Measurements from ENCODE around the gene C10orf105.

Gene C10orf105, protein sequence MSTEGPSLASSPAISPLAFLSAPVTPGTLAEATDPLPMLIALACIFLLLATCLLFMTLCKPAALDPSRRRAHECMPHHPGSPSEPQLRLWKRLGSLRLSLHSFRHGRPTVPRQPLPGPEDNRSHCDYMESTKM

DNA sequence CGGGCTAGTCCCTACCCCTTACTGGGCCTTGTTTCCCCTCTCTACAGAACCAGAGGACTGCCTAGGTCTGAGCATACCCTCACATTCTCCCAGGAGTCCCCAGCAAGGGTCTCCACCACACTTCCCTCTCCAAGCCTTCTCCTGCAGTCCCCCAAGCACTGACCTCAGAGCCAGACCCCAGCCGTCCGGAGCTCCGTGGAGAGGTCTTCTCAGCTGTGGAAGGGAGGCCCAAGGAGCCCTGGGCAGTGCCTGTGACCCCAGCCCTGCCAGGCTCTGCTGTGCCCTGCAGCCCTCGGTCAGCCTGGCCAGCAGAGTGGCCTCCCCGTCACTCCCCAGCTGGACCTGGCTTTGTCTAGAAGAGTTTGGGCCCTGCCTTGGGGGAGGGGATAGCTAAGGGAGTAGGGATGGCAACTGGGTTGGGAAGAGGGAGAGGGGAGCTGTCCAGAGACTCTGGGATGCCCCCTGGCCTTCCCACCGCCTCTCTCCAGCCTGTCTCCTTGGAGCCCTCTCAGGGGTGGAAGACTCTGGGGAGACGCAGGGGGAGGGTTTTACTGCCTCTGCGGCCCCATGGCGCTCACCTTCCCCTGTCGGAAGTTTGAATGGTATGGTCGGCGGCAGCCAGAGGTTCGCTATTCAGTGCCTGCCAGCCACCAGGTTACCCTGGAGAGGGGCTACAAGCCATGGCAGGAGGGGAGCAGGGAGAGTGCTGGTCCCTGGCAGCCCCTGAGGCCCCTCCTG lies at the start of gene C10orf105:
TSS of gene C10orf105 (minus strand) at position 315 of the 738 bp plus-strand sequence. CDS start 3,441 bp downstream, outside the sequence.
- DNase-seq: no peak

DNA sequence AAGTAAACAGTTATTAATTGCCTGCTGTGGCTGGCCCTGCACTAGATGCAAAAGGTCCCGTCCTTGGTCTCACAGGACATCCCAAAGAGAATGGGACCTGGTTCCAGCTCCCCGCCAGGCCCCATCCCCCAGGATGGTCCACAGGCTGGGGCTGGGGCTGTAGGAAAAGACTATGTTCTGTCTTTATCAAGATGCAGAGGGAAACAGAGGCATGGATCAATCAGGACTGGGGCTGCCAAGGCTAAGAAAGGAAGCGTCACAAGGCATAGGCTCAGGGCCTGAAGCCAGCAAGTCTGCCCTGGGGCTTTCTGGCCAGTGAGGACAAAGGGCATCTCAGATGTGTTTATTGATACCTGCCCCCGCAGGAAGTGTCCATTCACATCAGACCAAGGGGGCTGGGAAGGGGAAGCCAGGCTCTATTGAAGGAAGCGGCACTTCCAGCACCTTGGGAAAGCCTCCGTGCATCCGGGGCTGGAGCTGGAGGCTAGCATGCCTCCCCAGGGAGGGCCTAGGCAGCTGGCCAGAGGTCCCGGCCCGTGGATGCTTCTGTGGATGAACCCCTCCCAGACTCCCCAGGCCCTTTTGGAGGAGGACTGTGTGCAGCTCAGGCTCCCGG lies 48.0 kb upstream of the C10orf105 start:
- no peak for DNase-seq

DNA sequence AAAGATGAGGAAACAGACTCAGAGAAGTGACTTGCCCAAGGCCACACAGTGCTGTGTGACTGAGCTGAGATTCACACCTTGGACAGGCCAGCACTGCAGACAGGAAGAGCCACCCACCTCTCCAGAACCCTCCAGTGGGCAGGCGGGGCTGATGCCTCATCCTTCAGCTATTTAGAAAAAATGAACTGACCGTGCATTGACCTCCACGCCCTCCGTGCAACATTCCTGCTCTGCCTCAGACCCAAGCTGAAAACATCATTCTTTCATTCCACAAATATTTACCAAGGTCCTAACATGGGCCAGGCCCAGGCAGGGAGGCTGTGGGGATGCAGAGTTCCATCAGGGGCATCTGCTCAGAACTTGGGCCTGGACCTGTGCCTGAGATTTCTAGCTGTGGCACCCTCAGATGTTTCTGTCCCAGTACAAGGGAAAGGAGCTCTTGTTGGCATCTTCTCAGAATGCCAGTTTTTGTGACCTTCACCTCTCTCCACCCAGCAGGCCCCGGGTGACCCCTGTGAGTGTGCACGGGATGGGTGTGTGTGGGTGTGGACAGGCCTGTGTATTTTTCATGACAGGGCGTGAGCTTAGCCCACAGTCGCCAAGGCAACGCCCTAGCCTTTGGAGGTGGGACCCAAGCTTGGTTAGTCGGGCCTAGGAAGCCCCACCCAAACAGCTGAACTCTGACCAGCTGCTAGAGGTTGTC lies 47.3 kb upstream of the C10orf105 start:
- no peak for DNase-seq

DNA sequence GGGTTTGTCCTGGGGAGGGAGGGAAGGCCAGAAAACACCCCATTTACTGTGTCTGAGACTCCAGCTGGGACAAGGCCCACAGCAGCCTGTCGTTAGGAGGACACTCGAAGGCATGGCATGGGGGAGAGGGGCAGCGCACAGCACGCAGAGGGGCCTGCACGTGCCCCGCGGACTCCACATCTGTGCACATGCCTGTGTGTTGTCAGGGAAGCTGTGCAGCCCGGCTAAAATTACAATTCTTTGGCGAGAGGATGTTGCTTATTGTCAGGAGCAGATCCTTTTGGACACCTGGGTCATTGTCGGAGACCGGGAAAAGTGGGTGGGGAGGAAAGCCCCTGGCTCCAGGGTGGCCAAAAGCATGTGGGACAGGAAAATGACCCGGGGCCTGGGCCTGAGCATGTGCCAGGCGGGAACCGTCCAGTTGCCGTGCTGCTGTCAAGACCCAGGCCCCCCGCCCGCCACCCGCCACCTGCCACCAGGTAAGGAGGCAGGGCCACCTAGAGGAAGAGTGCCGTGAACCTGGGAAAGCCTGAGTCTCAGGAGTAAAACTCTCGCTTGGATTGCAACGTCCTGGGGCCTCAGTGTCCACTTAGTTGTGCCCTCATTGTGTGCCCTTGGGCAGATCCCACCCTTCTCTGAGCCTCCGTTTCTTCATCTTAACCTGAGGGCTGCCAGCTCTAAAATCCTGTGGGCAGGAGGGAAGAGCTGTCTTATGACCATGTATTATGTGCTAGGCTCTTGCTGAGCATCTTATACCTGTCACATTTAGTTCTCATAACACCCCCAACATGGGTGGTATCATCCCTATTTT lies 46.5 kb upstream of the C10orf105 start:
- no peak for DNase-seq

DNA sequence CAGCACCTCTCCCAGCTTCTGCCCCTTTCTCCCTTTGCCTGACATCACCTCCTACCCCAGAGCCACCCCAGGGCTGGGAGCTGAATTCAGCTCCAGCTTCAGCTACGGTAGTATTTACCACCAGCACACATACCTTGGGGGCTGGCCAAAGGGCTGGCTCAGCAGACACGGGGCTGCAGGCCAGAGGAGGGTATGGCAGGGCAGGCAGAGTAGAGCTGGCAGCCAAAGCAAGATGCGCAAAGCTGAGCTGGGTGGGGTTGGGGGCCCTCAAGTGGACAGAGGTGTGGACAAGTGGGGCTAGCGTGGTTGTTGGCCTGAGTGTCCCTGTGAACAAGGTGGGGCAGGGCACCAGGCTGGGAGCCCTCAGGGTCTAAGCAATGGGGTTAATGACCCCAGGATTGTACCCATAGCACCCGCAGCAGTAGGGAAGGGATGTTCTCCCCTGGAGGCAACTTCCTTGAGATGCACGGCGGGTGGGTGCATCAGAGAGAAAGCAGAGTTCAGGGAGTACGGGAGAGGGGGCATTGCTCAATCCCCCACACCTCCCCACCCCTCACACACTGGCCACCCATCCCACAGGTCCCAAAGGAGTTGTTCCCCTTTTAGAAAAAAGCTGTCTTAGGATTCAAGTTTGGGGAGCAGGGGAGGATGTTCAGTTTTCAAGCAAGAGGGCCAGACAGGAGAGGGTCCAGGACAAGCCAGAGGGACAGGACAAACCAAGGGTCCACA lies 45.8 kb upstream of the C10orf105 start:
- DNase-seq: no peak

DNA sequence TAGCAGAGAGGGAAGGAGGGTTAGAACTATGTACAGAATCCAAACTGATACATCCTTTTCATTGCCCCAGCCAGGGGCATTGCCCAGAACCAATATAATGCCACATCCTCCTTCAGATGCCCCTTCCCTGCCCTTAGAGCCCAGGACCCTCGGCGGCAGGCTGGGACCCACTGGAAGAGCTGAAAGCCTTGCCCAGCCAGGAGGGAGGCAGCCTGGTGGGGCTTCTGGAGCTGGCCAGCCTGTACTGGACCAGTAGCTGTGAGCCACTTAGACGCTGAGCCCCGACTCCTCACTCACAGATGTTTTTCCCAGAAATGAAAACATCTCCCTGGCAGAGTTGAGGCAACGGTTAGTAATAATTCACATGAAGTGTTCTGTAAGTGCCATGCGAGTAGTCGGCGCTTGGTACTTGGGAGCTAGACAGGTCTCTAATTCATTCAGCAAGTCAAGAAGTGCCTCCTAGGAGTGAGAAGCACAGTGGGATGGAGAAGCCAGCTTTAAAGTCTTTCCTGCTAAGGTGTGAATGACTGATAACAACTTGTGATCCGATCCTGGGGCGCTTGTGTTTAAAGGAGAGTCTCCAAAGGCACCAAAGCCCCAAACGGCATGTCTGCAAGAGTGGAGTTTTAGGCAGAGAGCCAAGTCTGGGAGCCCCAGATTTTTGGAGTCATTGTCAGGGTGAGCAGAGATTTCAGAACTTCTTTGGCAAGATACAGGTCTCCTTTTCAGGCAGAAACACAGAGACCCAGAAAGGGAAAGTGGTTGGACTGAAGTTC lies 44.0 kb upstream of the C10orf105 start:
- no peak for DNase-seq

DNA sequence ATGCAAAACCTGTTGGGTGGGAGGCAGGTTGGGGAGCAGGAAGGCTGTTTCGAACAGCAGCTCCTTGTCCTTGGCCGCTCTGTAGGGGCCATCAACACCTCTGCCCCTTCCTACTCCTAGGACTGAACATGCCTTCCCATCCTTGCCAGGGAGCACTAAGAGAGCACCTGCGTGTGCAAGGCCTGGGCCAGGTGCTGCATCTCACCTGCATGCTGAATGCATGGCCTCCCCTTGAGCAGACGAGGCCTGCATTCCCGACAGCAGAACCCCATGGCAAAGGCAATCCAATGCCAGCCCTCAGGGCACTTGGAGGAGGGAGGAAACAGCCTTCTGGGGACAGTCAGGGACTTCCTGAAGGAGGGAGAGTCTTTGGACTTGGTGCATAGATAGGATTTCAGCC lies 42.7 kb upstream of the C10orf105 start:
- DNase-seq: no peak

DNA sequence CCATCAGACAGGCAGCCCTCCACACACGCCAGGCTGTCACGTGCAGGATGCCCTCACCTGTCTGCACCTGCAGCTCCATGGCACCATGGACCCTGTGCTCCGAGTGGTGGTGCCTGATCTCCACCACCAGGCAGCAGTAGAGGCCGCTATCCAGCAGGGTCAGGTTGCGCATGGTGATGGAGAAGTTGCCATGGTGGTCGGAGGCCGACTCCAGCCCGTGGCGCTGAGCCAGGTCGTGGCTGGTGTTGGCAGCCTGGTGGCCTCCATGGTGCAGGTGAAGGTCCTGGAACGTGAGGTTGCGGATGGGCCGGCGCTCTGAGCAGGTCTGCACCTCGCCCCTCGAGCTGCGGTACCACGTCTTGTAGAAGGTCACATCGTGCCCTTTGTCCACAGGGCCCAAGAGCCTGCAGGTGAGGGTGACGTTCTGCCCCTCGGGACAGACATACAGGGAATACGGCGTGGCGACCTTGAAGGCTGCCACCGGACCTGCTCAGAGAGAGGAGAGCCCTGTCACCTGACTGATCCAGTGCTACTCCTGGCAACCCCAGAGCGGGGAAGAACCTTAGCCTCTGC lies 42.0 kb upstream of the C10orf105 start:
- DNase-seq: no peak

DNA sequence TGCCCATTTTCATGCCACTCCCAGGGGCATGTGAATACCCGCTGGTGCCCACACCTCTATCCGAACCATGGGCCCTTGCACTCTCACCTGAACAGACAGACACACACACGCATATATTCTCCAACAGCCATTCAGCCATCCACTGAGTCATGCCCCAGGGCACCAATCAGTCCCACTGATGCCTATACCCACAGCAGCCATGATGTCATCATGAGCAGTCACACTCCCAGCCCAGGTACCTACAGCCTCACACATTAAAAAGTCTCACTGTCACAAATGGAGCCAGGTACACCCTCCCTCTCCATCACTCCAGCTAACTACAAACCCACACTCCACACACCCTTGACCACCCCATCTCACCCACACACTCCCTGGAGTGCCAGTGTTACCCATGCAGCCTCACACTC lies 41.5 kb upstream of the C10orf105 start:
- DNase-seq: no peak

DNA sequence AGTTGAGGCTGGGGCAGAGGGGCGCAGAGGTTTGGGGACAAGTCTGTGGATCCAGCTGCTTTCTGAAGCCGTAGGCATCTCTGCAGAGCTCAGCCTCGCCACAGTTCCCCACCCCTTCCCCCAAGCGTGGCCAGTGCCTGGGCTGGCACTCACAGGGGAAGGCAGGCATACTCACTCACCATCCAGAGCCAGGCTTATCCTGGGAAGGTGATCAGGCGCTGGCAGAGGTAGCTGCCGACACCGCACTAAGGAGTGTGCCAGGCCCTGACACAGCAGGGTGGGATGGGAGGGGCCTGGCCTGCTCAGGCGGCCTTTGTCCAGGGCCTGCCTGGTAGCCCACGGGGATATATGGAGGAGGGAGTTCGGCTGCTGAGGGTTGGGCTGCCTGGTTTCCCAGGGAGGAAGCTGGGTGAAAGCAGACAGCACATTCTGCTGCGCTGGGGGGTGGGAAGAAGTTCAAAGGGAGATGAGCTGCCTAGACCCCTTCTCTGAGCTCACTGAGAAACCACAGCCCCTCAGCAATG lies 37.9 kb upstream of the C10orf105 start:
- no peak for DNase-seq

DNA sequence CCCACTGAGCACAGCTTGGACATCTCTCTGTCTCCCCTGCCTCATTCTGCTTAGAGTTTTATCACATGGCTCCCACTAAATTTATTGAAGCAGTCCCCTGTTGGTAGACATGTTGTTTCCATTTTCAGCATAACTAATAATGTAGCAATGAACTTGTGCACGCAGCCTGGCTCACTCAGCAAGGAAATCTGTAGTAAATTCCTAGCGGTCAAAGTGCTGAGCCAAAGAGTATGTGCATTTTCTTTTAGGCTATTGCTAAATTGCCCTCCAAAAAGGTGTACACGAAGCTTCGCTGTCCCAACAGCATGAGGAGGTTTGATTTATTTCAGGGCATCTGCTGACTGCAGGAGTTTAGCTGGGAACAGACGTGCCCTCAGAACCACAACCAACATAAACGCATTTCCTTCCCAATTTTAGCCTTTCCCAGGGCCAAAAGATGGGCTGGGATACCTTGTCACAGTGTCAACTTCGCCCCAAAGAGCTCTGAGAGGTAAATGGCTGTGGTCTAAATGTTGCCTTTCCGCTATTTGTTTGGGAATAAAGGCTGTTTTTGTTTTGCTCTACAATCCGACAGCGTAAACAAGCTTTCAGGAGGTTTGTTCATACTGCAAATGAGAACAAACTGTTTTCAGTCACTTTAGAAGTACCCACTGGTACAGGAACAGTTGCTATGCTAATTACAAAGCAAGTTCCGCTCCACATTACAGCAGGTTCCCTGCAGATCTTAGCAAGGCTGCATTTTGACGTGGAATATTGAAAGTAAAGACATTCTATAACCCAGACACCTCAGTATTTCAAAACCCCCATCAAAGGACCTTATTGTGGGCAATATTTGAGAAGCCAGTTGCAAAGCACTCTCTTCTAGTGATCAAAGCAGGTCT lies 37.0 kb upstream of the C10orf105 start:
- DNase-seq: no peak

DNA sequence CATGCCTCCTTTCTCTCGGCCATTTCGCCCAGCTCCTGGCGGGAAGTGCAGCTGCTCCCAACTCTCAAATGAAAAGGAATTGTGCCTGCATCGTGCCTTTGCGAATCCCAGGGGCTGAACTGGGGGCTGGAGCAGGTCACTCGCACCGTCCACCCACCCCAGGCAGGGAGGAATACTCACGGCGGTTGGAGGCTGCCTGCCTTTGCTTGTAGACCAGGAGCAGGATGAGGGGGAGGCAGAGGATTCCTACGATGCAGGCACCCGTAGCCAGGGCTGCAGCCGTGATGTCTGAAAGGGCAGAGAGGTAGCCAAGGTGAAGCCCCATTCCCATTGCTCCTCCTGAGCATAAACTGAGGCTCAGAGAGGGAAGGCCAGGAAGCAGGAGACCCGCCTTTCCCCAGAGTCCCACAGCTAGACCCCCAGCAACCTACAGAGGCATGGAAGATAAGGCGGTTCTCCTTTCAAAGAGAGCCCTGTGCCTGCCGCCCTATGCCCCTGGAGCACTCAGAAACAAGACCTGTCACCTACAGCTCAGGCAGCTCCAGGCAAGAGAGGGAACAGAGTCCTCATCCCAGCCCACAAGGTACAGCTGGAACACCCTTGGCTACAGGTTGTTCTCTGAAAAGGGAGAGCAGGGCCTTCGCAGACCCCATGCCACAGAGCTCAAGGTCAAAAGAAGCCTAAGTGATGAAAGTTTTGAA lies 35.8 kb upstream of the C10orf105 start:
- DNase-seq: no peak

DNA sequence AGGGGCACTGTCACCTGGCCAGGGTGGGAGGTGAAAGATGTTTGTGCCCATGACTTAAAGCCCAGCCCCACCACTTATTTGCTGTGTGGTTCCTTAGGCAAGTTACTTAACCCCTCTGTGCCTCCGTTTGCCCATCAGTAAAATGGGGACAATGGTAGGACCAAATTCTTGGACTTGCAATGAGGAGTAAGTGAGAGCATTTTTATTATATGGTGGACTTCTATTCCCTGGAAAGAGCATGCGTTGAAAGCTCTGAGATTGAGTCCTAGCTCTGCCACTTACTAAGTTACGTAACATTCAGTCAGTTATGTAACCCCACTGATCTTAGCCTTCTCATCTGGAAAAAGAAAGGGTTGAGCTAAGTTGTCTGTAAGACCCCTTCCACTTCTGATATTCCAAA lies 35.0 kb upstream of the C10orf105 start:
- DNase-seq: no peak

DNA sequence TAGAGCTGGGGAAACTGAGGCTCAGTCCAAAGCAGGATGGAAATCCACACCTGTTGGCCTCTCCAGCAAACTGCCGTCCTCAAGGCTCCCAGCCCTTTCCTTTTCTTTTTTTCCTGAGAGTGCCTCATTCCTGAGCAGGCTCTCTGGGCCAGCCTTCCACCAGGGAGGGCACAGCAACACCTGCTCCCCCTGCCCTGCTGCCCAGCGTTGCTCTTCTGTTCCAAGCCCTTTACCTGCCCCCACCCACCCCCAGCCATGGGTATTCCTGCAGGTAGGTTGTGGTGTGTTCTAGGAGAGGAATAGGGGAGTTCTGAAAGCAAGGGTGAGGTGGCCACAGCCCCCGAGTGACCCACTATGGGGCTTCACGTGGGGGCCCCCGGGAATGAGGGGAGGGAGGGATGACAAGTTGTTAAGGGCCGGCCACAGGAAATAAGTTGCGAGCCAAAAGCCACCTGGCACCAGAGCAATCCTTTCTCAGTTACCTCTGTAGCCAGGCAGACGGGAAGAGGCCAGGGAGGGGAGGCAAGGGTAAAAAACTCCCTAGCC lies 34.5 kb upstream of the C10orf105 start:
- no peak for DNase-seq

DNA sequence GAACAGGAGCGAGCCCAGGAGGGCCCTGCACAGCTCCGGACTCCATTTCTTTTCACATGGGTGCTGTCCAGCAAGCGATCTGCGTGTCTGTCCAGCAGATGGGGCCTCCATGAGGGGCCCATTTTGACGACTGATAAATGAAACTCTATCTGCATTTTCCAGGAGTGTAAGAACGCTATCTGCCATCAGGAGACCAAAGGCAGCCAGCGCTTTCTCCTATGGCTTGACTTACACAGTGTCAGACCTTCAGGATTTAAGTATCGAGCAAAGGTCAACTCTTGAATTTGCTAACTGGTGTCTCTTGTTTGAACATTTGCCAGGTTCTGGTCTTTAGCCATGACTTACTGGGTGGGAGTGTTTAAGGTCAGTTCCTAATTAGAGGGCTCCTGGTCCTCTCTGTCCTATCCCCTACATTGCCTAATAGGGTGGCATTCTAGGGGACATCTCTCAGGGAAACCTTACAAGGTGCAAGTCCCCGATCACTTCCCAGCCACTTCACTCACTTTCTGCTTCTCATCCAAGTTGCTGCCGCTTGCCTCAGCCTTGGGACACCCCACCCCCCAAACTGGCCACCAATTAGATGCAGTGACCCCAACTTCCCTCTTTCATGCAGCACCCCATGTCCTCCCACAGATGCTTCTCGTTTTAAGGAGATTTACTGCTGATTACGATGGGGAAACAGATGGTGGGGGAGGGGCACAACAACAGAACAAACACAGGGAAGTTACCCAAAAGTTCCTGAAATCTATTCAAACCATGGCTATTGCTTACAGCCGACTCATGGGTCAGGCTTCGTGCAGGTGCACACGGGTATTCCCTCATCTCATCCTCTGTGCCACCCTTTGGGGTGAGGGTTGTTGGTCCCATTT lies 33.7 kb upstream of the C10orf105 start:
- DNase-seq: no peak

DNA sequence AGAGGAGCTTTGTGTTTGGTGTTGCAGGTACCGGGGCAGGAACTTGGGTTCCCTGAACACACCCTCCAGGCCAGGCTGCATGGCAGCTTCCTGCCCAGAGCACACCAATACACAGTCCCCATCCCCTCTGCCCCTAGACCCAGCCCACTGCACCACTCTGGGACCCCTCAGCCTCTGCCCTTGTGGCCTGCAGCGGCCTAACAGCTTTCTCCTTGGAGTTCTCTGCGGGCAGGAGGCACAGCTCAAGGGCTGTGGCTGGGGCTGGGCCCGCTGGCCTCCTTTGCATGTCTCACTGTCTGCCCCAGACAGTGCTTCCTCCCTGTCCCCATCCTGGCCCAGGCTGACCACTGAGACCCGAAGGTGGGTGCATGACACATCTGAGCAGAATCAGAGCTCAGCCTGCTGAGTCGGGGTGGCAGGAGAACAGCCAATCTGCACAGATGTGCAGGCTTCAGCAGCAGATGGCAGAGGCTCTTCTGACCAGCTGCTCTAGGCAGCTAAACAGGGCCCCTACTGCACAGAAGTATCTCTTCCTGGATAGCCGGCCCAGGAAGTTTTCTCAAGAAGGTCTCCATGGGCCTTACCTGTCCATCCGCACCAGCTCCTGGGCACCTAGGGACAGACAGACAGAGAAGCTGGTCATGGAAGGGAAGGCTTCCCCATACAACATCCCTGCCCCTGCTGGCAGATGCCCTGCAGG lies 33.0 kb upstream of the C10orf105 start:
- DNase-seq: no peak
